ENCODE results near the gene LHPP. TPM values are rescaled to one million over a fixed set of nuclear protein-coding genes. Genes with fewer than 3 reads are reported as not detected.

Gene LHPP
- total RNA-seq, 4 donors from 2014 or later, result 9.3 to 20.5 (median 14.5) TPM

DNA sequence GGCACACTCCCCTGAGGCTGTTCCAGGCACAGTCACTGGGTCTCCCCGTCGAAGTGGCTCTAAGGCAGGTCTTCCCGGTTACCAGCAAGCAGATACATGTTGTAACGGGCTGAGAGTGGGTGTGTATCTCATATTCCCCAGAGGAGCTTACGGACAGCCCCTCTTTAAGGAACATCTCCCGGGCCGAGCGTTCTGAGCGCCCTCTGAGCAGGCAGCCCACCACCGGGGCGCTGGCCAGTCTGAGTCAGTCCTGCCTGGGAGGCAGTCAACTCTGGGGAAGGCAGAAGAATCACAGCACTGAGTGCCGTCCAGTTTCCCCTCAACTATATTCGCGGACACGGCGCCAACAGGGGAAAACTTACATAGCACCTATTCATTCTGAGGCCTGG, 117.4 kb downstream of the LHPP start:
- TF ChIP-seq, protein P1, sequence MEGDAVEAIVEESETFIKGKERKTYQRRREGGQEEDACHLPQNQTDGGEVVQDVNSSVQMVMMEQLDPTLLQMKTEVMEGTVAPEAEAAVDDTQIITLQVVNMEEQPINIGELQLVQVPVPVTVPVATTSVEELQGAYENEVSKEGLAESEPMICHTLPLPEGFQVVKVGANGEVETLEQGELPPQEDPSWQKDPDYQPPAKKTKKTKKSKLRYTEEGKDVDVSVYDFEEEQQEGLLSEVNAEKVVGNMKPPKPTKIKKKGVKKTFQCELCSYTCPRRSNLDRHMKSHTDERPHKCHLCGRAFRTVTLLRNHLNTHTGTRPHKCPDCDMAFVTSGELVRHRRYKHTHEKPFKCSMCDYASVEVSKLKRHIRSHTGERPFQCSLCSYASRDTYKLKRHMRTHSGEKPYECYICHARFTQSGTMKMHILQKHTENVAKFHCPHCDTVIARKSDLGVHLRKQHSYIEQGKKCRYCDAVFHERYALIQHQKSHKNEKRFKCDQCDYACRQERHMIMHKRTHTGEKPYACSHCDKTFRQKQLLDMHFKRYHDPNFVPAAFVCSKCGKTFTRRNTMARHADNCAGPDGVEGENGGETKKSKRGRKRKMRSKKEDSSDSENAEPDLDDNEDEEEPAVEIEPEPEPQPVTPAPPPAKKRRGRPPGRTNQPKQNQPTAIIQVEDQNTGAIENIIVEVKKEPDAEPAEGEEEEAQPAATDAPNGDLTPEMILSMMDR (IDR thresholded peaks at IDR 0.05; ENCODE audit: low read depth), result no peak

GRCh38 chr10:124586142-124586541, 124.5 kb downstream of the LHPP start:
- TF ChIP-seq, protein P1 (IDR thresholded peaks at IDR 0.05; ENCODE audit: low read depth), result no peak

DNA sequence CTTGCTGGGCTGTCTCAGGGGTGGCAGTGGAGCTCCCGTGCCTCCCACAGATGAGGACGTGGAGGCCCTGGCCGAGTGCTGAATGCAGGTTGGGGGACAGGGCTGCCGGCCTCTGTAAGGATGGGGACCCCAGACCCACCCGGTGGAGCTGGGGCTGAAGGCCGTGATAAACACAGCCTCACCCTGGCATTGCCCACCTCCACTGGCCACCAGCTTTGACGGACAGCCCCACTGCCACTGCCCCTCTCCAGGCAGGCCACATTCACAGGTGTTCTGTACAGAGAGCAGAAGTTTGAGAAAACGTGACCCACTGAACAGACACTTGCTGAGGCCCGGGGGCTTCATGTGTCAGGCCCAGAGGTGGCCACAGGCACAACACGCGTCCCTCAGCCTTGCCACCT, 126.2 kb downstream of the LHPP start:
- TF ChIP-seq, protein P1 (IDR thresholded peaks at IDR 0.05; ENCODE audit: low read depth), result no peak

DNA sequence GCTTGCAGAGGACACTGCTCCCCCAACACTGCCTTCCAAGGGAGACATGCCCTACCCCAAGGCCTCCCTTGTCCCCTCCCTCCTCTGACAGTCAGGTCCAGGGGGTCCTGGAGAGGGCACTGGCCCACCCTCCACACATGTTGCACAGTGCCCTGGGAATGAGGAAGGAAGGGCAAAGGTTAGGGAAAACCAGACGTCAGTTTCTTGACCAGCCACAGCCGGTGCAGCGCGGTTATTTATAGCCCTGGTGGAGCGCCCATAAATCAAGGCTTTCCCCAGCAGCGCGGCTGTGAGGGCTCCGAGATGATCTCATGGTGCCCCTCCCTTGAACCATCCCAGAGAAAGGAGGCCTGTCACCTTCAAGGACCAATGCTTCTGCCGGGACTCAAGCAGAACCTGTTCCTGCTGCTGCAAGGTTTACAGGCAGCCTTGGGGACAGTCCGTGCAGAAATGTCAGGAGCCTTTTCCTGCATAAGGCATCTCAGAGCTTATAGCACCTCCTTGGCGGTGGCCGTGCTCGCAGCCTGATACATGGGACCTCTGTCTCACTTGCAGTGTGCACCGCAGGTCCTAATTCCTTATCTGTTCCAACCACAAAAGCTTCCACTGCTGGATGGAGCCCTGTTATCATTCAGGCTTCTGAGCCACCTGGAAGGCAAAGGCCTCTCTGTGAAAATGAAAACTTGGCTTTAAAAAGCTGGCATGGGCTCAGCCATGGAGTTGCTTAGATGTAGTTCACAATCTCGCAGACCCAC, 127.3 kb downstream of the LHPP start:
- TF ChIP-seq, protein P1 (IDR thresholded peaks at IDR 0.05; ENCODE audit: low read depth), result no peak

- TF ChIP-seq, protein P1 (IDR thresholded peaks at IDR 0.05; ENCODE audit: low read depth), result no peak
Observed at GRCh38 chr10:124589491-124590041, 127.9 kb downstream of the LHPP start.

DNA sequence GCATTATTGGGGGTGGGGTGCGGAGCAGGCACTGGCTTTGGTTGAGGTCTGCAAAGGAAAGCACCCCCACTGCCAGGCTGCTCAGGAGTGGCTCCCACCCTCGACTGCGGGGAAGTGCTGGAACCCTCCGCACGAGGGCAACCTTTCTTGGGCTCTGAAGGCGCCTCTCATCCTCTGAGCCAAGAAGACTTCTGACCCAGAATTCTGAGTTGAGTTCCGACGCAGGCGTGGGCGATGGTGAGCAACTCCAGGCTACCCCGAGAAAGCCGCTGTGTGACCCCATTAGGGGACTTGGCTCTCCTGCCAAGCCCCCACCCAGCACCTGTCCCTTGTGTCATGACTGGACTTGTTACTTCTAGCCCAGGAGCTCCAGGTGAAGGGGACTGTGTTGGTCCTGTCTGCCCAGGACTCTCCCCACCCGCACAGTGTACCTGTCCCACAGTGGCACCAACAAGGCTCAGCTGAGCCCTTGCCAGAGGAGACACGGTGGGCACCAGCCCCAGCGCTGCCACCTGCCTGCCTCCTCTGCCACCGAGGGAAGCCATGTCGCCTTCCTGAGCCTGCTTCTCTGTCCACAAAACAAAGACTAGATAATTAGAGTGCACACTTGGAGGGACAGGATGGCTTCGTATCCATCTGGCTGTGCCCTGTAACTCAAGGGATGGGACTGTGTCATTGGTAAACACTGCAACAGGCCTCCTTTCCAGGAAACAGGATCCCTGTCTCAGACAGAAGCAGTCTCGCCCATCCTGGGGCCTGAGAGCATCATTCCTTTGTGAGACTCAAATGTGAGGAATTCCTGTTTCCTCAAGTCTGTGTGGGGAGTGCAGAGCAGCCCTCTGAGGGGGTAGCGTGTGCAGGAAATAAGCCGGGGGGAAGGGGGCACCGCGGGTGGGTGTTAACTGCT, 128.8 kb downstream of the LHPP start:
- TF ChIP-seq, protein P1 (IDR thresholded peaks at IDR 0.05; ENCODE audit: low read depth), result no peak

- TF ChIP-seq, protein P1 (IDR thresholded peaks at IDR 0.05; ENCODE audit: low read depth), result no peak
Observed at GRCh38 chr10:124591123-124591495, 129.5 kb downstream of the LHPP start.
